GM12875 (cell line): Measurements from ENCODE around the gene BRF1.

Experiments used
- H3K4me3 ChIP-seq: one replicate; pipeline ENCODE4 v1.5.1; 2011; ENCODE audit warnings: low read depth, low read length, control low read depth
- TF ChIP-seq, protein P1 (sequence below): IDR thresholded peaks from 2 replicates; pipeline ENCODE4 v1.5.1; 2011; ENCODE audit warnings: low read depth, mild to moderate bottlenecking, control low read depth, inconsistent platforms, low read length, moderate library complexity, borderline replicate concordance; ENCODE audit not compliant: insufficient read depth

Gene BRF1

DNA sequence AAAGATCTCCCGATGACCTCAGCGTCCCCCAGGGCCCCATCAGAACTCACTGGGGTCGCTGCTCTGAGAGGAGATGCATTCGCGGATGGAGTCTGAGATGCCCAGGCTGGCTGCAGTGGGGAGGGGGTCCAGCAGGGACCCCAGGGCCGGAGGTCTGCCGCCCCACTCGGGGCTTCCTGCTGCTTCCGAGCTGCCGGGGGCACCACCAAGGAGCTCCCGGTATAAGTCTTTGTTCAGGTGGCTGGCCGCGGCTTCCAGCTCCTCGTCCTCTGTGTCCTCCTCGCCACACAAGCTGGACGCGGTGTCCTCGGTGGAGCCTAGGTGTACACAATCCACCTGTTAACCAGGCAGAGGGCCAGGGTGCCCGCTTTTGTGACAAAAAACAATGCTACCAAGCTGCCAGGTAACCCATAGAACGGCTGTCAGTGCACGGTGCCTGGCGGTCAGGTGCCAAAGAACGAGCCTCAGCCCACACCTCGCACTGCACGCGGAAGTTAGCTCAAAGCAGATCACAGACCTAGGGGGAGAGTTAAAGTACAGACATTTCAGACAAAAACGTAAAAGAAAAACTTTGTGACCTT is 79.1 kb downstream of the BRF1 start:
- TF ChIP-seq, protein P1, sequence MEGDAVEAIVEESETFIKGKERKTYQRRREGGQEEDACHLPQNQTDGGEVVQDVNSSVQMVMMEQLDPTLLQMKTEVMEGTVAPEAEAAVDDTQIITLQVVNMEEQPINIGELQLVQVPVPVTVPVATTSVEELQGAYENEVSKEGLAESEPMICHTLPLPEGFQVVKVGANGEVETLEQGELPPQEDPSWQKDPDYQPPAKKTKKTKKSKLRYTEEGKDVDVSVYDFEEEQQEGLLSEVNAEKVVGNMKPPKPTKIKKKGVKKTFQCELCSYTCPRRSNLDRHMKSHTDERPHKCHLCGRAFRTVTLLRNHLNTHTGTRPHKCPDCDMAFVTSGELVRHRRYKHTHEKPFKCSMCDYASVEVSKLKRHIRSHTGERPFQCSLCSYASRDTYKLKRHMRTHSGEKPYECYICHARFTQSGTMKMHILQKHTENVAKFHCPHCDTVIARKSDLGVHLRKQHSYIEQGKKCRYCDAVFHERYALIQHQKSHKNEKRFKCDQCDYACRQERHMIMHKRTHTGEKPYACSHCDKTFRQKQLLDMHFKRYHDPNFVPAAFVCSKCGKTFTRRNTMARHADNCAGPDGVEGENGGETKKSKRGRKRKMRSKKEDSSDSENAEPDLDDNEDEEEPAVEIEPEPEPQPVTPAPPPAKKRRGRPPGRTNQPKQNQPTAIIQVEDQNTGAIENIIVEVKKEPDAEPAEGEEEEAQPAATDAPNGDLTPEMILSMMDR, result no peak
- H3K4me3 ChIP-seq, result no peak overlapping the region

DNA sequence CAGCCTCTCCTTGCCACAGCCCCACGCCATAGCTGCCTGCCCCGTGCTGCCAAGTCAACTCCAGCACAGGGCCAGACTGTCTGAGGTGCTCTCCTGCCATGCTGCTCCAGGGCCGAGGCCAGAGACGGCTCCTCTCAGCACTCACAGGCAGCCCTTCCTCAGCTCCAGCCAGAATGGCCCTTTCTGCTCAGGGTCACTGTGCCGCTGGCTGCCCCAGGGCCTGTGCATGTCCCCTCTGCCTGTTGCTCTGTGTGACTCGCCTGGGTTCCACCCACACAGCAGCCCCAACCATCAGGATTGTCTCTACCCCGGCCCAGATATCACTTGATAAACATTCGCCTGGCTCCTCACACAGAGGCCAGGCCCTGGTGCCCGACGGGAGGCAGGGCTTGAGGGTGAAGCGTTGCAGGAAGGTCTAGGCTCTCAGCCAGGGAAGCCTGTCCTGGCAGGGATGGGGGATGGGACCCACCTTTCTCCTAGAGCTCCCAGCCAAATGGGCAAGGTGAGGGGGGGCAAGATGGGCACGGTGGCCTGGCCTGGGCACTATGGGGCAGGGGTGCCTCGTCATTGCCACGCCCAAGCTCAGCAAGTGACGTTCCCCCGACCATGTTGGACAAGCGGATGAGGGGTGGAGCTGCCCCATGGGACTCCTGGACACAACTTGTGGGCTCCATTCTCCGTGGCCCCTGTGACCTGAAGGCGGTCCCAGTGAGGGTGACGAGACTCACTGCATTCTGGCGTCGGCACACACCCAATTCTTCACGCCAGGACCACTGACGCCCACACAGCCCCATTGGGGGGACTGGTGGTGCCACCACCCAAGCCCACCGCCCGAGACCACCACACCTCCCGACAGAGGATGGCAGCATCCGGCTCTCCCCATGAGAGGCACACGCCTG is 79.9 kb downstream of the BRF1 start:
- TF ChIP-seq, protein P1, result no peak
- H3K4me3 ChIP-seq, result no peak overlapping the region

DNA sequence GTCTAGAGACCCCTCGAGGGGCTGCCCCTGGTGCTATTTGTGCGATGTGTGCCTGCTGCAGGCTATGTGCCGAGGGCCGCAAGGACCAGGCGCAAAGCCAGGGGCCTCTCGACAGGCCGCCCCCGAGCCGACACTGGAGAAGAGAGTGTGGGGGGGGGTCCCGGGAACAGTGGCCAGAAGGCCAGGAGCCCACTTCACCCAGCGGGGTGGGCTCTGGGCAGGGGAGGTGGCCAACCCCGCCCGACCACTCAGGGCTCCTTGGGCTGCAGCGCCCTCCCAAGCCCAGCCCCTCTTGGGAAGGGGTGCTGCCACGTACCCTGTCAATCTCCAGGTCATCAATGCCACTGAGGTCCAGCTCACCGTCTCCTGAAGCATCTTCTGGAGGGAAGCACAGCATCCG is 81.0 kb downstream of the BRF1 start:
- TF ChIP-seq, protein P1, result no peak
- no peak overlapping the region for H3K4me3 ChIP-seq

DNA sequence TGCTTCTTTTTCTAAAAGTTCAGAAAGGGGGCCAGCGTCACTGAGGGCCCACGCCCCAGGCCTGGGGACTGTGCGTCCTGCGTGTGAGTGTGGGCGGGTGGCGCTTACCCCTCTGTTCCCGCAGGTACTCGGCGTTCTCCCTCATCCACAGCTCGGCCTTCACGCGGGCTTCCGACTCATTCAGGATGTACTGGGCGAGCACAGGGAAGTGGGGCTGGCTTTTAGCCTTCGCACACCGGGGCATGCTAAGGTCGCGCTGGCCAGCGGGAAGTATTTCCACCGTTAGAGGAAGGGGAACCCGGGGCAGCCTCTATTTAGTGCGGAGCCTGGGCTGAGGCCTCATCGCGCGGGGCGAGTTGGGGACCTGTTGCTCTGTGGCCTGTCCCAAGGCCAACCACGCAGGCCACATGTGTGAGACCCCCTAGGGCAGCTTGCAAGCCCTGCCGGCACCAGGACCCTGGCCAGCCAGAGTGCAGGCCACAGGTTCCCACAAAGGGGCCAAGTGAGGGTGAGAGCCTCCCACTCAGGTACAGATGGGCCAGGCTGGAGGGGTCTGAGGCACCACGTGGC is 81.7 kb downstream of the BRF1 start:
- TF ChIP-seq, protein P1, result no peak
- H3K4me3 ChIP-seq, result no peak overlapping the region

DNA sequence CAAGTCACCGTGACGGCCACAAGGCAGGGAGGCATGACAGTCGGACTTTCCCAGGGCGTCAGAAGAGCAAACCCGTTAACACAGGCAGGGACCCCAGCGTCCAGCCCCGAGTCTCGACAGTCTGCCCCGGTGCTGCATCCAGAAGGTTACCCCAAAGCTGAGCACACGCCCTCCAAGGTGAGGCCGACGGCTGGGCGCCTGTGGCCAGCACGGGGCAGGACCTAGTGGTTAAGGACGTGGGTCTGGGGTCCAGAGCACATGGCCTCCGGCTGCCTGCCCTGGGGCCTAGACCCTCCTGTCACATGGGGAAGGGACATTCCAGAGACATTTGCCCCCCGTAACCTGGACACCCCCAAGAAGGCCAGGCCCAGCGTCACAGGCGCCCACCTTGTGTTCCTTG is 82.2 kb downstream of the BRF1 start:
- TF ChIP-seq, protein P1, result no peak
- no peak overlapping the region for H3K4me3 ChIP-seq

DNA sequence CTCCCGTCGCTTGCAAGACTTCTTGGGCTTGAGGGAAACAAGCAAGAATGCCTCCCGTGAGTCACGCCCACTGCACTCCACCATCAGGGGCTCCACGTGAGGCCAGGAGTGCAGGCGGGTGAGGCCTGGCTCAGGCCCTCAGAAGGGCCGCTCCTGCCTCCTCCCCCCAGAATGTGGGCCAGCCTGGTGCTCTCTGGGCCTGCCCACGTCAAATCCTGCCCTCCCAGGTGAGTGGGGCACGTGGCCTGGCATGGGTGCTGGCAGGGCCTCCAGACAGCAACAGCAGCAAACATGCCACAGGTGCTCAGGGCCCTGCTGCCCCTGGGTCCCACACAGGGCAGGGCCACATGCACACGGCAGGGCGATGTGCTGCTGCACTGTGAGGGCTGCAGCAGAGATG is 83.0 kb downstream of the BRF1 start:
- no peak overlapping the region for H3K4me3 ChIP-seq
- TF ChIP-seq, protein P1, result no peak
